T-helper 2 cell treated with Interferon-gamma antibody and Interleukin-4, amounts not matched to agents 5 μg/mL and 100 μg/mL, for 36 hours (primary cell): ENCODE measurements around the gene AMBP.

Source experiments
- DNase-seq: peaks from one replicate; pipeline ENCODE4 v3.0.0; 2021; ENCODE audit warnings: low spot score
- H3K27ac Mint-ChIP-seq: one replicate; pipeline ENCODE4 v1.8.0; 2021; ENCODE audit warnings: mild to moderate bottlenecking, mixed read lengths
- H3K27me3 Mint-ChIP-seq: one replicate; pipeline ENCODE4 v1.8.0; 2021; ENCODE audit warnings: low read depth, mixed read lengths
- H3K36me3 Mint-ChIP-seq: one replicate; pipeline ENCODE4 v1.8.0; 2021; ENCODE audit warnings: low read depth, mixed read lengths
- H3K4me1 Mint-ChIP-seq: one replicate; pipeline ENCODE4 v1.8.0; 2021; ENCODE audit warnings: low read depth, mixed read lengths
- H3K4me3 Mint-ChIP-seq: one replicate; pipeline ENCODE4 v1.8.0; 2022; ENCODE audit warnings: mild to moderate bottlenecking, moderate library complexity, mixed read lengths
- H3K9me3 Mint-ChIP-seq: one replicate; pipeline ENCODE4 v1.8.0; 2021; ENCODE audit warnings: mixed read lengths

The AMBP gene

GRCh38 chr9:114025196-114025753 lies 52.8 kb downstream of the AMBP start:
- no peak for DNase-seq
- peaks cover 2% of the 10 kb centered on the region for H3K36me3 Mint-ChIP-seq
- H3K4me1 Mint-ChIP-seq = no peaks in the 10 kb centered on the region
- H3K9me3 Mint-ChIP-seq = peaks cover 27% of the 10 kb centered on the region
- H3K27me3 Mint-ChIP-seq = peaks cover 3% of the 10 kb centered on the region
- H3K4me3 Mint-ChIP-seq = no peak overlapping the region
- no peak overlapping the region for H3K27ac Mint-ChIP-seq

- no peaks in the 10 kb centered on the region for H3K4me1 Mint-ChIP-seq
- H3K27ac Mint-ChIP-seq = no peak overlapping the region
- H3K27me3 Mint-ChIP-seq = peaks cover 3% of the 10 kb centered on the region
- H3K36me3 Mint-ChIP-seq = peaks cover 2% of the 10 kb centered on the region
- peaks cover 27% of the 10 kb centered on the region for H3K9me3 Mint-ChIP-seq
- no peak overlapping the region for H3K4me3 Mint-ChIP-seq
- DNase-seq = no peak
Measured at GRCh38 chr9:114023961-114024360, 54.1 kb downstream of the AMBP start.

DNA sequence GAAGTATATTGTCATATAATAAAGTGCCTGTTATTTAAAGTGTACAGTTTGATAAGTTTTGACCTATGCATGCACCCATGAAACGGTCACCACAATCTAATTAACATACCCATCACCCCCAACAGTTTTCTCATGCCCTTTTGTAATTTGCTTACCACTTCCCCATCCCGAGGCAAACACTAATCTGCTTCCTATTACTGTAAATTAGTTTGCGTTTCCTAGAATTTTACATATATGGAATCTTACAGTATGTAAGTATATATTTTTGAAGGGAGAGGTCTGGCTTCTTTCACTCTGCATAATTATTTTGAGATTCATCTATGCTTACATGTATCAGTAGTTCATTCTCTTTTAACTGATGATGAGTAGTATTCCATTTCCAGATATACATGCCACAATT lies 56.5 kb downstream of the AMBP start:
- Mint-ChIP-seq H3K36me3 (peaks cover 2% of the 10 kb centered on the region), H3K27me3 (peaks cover 3% of the 10 kb centered on the region), H3K9me3 (peaks cover 27% of the 10 kb centered on the region), H3K27ac (no peak overlapping the region), H3K4me1 (no peaks in the 10 kb centered on the region), H3K4me3 (no peak overlapping the region)
- no peak for DNase-seq

GRCh38 chr9:114017741-114018715 lies 60.1 kb downstream of the AMBP start:
- DNase-seq = no peak
- no peaks in the 10 kb centered on the region for H3K4me1 Mint-ChIP-seq
- H3K27me3 Mint-ChIP-seq = peaks cover 3% of the 10 kb centered on the region
- no peak overlapping the region for H3K27ac Mint-ChIP-seq
- H3K9me3 Mint-ChIP-seq = peaks cover 7% of the 10 kb centered on the region
- H3K4me3 Mint-ChIP-seq = no peak overlapping the region
- H3K36me3 Mint-ChIP-seq = no peaks in the 10 kb centered on the region

DNA sequence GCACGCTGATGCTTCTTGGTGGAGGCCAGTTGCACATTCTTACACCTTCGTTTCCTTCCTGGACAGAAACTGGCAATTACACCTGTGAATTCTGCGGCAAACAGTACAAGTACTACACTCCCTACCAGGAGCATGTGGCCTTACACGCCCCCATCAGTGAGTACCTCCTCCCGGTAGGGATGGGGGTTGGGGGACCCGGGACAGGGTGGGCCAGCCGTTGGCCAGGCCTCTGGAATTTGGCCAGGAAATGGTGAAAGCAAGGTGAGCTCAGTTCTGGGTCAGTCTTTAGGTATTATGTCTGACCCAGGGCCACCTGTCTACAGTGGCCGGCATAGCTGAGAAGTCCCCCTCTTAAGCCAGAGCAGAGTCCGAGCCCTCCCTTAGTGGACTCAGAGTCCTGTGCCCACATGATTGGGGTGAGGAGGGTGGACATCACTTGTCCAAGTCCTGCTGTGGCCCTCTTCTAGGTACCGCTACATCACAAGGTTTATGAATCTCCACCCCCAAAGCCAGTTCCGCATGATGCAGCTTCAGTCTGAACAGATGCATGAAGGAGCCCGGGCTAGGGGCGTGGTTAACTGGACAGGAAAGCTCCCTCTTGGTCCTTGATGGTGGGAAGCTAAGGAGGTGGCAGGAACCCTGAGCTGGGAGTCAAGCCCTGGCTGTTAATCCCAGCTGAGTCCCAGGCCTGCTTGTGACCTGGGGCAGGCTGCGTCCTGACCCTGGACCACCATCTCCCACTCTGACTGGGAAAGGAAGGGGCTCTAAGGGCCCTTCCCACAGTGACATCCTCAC lies 61.3 kb downstream of the AMBP start:
- peaks cover 3% of the 10 kb centered on the region for H3K27me3 Mint-ChIP-seq
- H3K36me3 Mint-ChIP-seq = no peaks in the 10 kb centered on the region
- DNase-seq = no peak
- no peak overlapping the region for H3K27ac Mint-ChIP-seq
- no peaks in the 10 kb centered on the region for H3K9me3 Mint-ChIP-seq
- H3K4me1 Mint-ChIP-seq = no peaks in the 10 kb centered on the region
- H3K4me3 Mint-ChIP-seq = no peak overlapping the region

DNA sequence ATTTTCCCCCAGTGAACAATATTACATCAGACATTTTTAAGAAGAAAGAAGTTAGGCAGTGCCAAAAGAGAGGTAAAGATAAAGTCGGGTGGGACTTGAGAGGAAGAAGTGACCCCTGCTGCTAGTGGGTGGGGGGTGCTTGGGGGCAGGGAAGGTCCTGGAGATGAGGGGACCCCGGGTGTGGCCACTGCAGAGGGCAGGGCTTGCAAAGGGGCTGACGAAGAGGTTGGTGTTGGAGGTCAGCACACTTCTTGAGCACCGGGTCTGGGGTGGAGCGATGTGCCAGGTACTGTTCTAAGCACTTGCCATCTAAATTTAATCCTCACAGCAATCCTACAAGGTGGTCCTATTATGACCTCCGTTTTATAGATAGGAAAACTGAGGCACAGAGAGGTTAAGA lies 62.0 kb downstream of the AMBP start:
- no peaks in the 10 kb centered on the region for H3K36me3 Mint-ChIP-seq
- H3K27ac Mint-ChIP-seq = no peak overlapping the region
- DNase-seq = no peak
- H3K4me3 Mint-ChIP-seq = no peak overlapping the region
- H3K27me3 Mint-ChIP-seq = peaks cover 3% of the 10 kb centered on the region
- no peaks in the 10 kb centered on the region for H3K4me1 Mint-ChIP-seq
- no peaks in the 10 kb centered on the region for H3K9me3 Mint-ChIP-seq

DNA sequence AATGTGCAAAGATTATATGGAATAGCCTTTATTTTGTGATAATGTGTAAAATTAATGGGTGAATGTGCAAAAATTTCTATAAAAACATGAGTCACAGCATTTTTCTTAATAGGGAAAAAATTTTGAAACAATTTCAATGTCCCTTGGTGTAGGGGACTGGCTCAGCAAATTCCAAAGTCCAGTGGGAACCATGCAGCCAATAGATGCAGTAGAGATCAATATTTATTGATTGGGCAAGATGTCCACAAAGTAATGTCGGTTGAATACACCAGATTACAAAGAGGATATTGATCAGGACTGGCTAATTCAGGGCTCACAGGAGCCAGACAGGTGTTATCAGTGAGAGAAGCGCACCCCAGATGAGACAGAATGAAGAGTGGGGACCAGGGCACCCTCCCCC lies 62.5 kb downstream of the AMBP start:
- Mint-ChIP-seq H3K36me3 (no peaks in the 10 kb centered on the region), H3K27me3 (peaks cover 3% of the 10 kb centered on the region), H3K4me3 (no peak overlapping the region), H3K9me3 (no peaks in the 10 kb centered on the region), H3K27ac (no peak overlapping the region), H3K4me1 (no peaks in the 10 kb centered on the region)
- DNase-seq = no peak

- Mint-ChIP-seq H3K9me3 (no peaks in the 10 kb centered on the region), H3K27ac (no peak overlapping the region), H3K27me3 (peaks cover 3% of the 10 kb centered on the region), H3K4me3 (no peak overlapping the region), H3K4me1 (no peaks in the 10 kb centered on the region), H3K36me3 (no peaks in the 10 kb centered on the region)
- no peak for DNase-seq
Measured at GRCh38 chr9:114014044-114014443, 64.1 kb downstream of the AMBP start.

DNA sequence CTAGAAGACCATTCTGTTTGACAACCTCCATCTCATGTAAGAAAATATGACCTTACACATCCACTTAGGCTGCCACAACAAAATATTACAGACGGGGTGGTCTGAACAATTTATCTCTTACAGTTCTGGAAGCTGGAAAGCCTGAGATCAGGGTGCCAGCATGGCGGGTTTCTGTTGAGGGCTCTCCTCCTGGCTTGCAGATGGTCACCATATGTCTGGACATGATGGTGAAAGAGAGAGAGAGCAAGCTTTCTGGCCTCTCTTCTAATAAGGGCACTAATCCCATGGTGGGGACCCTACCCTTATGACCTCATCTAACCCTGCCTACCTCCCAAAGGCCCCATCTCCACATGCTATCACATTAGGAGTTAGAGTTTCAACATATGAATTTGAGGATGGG lies 66.0 kb downstream of the AMBP start:
- Mint-ChIP-seq H3K27ac (no peak overlapping the region), H3K27me3 (peaks cover 3% of the 10 kb centered on the region), H3K36me3 (no peaks in the 10 kb centered on the region), H3K9me3 (no peaks in the 10 kb centered on the region), H3K4me1 (no peaks in the 10 kb centered on the region), H3K4me3 (no peak overlapping the region)
- no peak for DNase-seq

- H3K4me3 Mint-ChIP-seq = no peak overlapping the region
- no peaks in the 10 kb centered on the region for H3K36me3 Mint-ChIP-seq
- no peaks in the 10 kb centered on the region for H3K4me1 Mint-ChIP-seq
- H3K27me3 Mint-ChIP-seq = peaks cover 3% of the 10 kb centered on the region
- DNase-seq = no peak
- no peaks in the 10 kb centered on the region for H3K9me3 Mint-ChIP-seq
- no peak overlapping the region for H3K27ac Mint-ChIP-seq
Measured at GRCh38 chr9:114011313-114011712, 66.8 kb downstream of the AMBP start.
